Esophagus muscularis mucosa (tissue), 4 donors: ENCODE results near the gene ADCY5. TPM values are rescaled to one million over a fixed set of nuclear protein-coding genes. Genes with fewer than 3 reads are reported as not detected.
"Not testable (repeated sequence)": the region's sequence is repeated elsewhere in the genome, so short reads cannot be mapped to it uniquely, and the experiment has no call there.

Experiments used
- DNase-seq: peaks from one replicate; pipeline ENCODE4 v3.0.0-alpha.2; 2017; ENCODE audit errors: extremely low spot score
- H3K27ac ChIP-seq, 4 donors: fragments of 200-600 bp; sonication (generic); replicated peaks in 1 of 4; 1 replicate in 3 of 4; 2 replicates in 1 of 4; pipeline ENCODE4 v1.5.1; 2016 to 2019; ENCODE audit warnings: mild to moderate bottlenecking in 1 of 4
- H3K27me3 ChIP-seq, 4 donors: fragments of 200-600 bp; sonication (generic); one replicate each; pipeline versions ENCODE4 v1.5.1 to v1.6.0; 2016 to 2019
- H3K36me3 ChIP-seq, 4 donors: fragments of 200-600 bp; sonication (generic); one replicate each; pipeline ENCODE4 v1.5.1; 2016 to 2019
- H3K4me1 ChIP-seq, 4 donors: fragments of 200-600 bp; sonication (generic); one replicate each; pipeline ENCODE4 v1.5.1; 2016 to 2019
- H3K4me3 ChIP-seq, 4 donors: fragments of 200-600 bp; sonication (generic); 1 replicate in 2 of 4; 2 replicates in 2 of 4; pipeline ENCODE4 v1.5.1; 2016 to 2019; ENCODE audit warnings: mild to moderate bottlenecking in 4 of 4, moderate library complexity in 1 of 4
- H3K9me3 ChIP-seq, 4 donors: fragments of 200-600 bp; sonication (generic); 1 replicate in 3 of 4; 2 replicates in 1 of 4; pipeline ENCODE4 v1.5.1; 2016 to 2019
- EP300 ChIP-seq: sonication (generic); formaldehyde crosslinking; IDR thresholded peaks from one replicate; pipeline ENCODE4 v1.6.1; 2017; ENCODE audit warnings: antibody characterized with exemption
- POLR2A ChIP-seq: fragments of 450-650 bp; IDR thresholded peaks from one replicate; pipeline ENCODE4 v1.6.1; 2017; ENCODE audit warnings: antibody characterized with exemption, moderate library complexity, mild to moderate bottlenecking, low read depth
- POLR2AphosphoS5 ChIP-seq, 2 donors: sonication (generic); formaldehyde crosslinking; IDR thresholded peaks; one replicate each; pipeline ENCODE4 v1.6.1; 2017; ENCODE audit warnings: antibody characterized with exemption in 2 of 2
- WGBS: methylation state at CpG from one replicate; pipeline ENCODE4 v1.1.5; 2018; 5-methylcytosine and 5-hydroxymethylcytosine counted together
- intact Hi-C: fragments of 100-400 bp; cut with DNase I; formaldehyde crosslinking; loops from one replicate; pipeline ENCODE4 v1.15.1; 2023
- total RNA-seq, 4 donors: library from RNA; depleted of rRNA; stranded (reverse); fragments of >200 nt; gene quantifications; one replicate each; pipeline versions ENCODE4 v1.1.0 to v1.2.1, GENCODE V29; 2016
- TF ChIP-seq, protein P1 (sequence below), 3 experiments: fragments of 200-600 bp in 2 of 3; fragments of 450-650 bp in 1 of 3; sonication (generic) in 2 of 3; IDR thresholded peaks; one replicate each; pipeline ENCODE4 v1.5.1; 2017 to 2019; ENCODE audit warnings: antibody characterized with exemption in 3 of 3, mild to moderate bottlenecking in 2 of 3, moderate library complexity in 1 of 3

ADCY5 gene
- total RNA-seq, 4 donors from 2014 or later, result 133 to 228 (median 189) TPM

DNA sequence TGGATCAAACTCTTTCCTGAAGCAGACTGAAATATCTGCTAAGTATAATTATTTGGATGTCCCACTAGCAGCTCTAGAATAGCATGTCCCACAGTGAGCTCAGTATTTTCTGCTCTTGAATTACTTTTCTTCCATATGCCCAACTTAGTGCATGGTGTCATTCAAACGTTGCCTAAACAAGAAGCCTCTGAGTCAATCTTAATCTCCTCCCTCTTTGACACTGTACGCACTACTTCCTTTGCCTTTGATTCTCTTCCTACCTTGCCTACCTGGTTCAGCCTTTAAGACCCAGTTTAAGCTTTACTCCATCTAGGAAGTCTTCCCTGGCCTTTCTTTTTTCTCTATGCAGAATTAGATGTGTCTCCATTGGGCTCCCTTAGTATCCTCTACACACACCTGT is 192.6 kb downstream of the ADCY5 start:
- Histone ChIP-seq H3K27ac (no peak overlapping the region), H3K4me1 (peaks cover 0 to 5% (median 0%) of the 10 kb centered on the region in 4 donors), H3K9me3 (no peaks in the 10 kb centered on the region), H3K36me3 (peaks cover 4 to 29% (median 14%) of the 10 kb centered on the region in 4 donors), H3K27me3 (no peaks in the 10 kb centered on the region), H3K4me3 (no peak overlapping the region)
- TF ChIP-seq EP300 (no peak), POLR2A (no peak), POLR2AphosphoS5 (IDR thresholded peaks at IDR 0.05) (no peak)
- TF ChIP-seq, protein P1, sequence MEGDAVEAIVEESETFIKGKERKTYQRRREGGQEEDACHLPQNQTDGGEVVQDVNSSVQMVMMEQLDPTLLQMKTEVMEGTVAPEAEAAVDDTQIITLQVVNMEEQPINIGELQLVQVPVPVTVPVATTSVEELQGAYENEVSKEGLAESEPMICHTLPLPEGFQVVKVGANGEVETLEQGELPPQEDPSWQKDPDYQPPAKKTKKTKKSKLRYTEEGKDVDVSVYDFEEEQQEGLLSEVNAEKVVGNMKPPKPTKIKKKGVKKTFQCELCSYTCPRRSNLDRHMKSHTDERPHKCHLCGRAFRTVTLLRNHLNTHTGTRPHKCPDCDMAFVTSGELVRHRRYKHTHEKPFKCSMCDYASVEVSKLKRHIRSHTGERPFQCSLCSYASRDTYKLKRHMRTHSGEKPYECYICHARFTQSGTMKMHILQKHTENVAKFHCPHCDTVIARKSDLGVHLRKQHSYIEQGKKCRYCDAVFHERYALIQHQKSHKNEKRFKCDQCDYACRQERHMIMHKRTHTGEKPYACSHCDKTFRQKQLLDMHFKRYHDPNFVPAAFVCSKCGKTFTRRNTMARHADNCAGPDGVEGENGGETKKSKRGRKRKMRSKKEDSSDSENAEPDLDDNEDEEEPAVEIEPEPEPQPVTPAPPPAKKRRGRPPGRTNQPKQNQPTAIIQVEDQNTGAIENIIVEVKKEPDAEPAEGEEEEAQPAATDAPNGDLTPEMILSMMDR (IDR thresholded peaks at IDR 0.05), result no peak
- intact Hi-C loops, result loop anchor here (10.0 kb wide), 1 partner anchor 311 kb away; no protein-coding TSS in a partner anchor
- no peak for DNase-seq
- WGBS, result 67% methylated on average over 2 of the region's 2 CpGs

DNA sequence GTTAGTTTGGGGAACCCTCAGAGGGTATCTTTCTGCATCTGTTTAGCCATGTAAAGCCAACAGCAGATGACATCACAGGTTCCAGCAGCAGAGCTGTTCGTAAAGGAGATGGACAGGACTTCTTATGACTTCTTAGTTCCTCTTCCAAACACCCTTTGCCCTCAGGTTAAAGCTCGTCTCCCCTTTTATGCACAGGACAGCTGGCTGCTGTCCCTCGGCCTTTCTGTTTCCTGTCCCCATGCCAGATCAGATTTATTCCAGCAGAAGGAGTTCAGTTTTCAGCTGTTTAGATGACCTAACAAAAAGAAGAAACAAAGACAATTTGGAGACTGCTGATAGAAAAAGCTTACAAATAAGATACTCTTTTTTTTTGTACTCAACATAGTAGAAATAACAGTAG is 202.0 kb downstream of the ADCY5 start:
- Histone ChIP-seq H3K27me3 (no peaks in the 10 kb centered on the region), H3K9me3 (no peaks in the 10 kb centered on the region), H3K4me3 (no peak overlapping the region), H3K36me3 (peaks cover 0 to 28% (median 11%) of the 10 kb centered on the region in 4 donors), H3K4me1 (peaks cover 12 to 15% (median 13%) of the 10 kb centered on the region in 4 donors), H3K27ac (no peak overlapping the region)
- intact Hi-C loops, result no loop called here
- TF ChIP-seq POLR2A, result no peak
- no peak for TF ChIP-seq EP300
- no peak for TF ChIP-seq POLR2AphosphoS5 (IDR thresholded peaks at IDR 0.05)
- TF ChIP-seq, protein P1 (IDR thresholded peaks at IDR 0.05), result no peak
- WGBS, result 19% methylated on average over 3 of the region's 3 CpGs
- DNase-seq, result no peak

DNA sequence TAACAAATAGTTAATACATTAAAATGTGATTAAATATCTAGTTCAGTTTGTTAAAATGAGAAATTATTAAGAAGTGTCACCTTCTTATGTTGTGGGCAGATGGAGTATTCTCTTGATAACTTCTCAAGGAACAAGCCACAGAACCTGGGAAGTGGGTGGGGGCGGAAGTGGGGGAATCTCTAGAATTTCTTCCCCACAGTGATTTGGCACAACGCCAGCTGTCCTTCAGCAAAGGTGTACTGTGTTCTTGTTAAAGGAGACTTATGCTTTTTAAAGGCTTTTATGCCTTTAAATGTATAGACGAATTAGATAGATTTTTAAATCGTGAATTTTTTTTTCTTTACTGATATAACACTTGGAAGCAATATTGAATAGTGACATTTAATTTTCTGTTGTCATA is 204.8 kb downstream of the ADCY5 start:
- Histone ChIP-seq H3K4me3 (no peak overlapping the region), H3K9me3 (no peaks in the 10 kb centered on the region), H3K4me1 (peaks cover 12 to 15% (median 13%) of the 10 kb centered on the region in 4 donors), H3K27me3 (no peaks in the 10 kb centered on the region), H3K27ac (no peak overlapping the region), H3K36me3 (peaks cover 5 to 39% (median 15%) of the 10 kb centered on the region in 4 donors)
- DNase-seq, result no peak
- TF ChIP-seq, protein P1 (IDR thresholded peaks at IDR 0.05), result no peak
- TF ChIP-seq POLR2AphosphoS5 (IDR thresholded peaks at IDR 0.05) (no peak), EP300 (no peak), POLR2A (no peak)
- intact Hi-C loops, result no loop called here
- 71% methylated on average over 4 of the region's 4 CpGs for WGBS

DNA sequence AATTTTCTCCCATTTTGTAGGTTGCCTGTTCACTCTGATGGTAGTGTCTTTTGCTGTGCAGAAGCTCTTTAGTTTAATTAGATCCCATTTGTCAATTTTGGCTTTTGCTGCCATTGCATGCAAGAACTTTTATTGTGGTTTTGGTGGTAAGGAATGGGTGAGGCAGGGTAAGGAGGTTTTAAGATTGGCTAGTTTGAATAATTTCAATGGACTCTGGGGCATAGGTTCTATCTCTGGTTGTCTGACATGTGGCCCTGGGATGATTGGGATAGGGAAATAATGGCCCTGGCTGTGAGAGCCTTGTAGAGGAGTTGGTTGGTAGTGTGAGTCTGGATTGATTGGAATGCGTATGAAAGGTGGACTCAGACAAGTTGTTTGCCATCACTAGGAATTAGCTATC is 209.1 kb downstream of the ADCY5 start:
- H3K4me1 ChIP-seq, result no peaks in the 10 kb centered on the region
- peaks cover 6 to 15% (median 12%) of the 10 kb centered on the region in 4 donors for H3K36me3 ChIP-seq
- no peak overlapping the region for H3K27ac ChIP-seq
- TF ChIP-seq EP300, result no peak
- TF ChIP-seq, protein P1 (IDR thresholded peaks at IDR 0.05), result no peak
- no peak for TF ChIP-seq POLR2AphosphoS5 (IDR thresholded peaks at IDR 0.05)
- TF ChIP-seq POLR2A, result no peak
- H3K27me3 ChIP-seq, result no peaks in the 10 kb centered on the region
- DNase-seq, result no peak
- no peaks in the 10 kb centered on the region for H3K9me3 ChIP-seq
- no peak overlapping the region for H3K4me3 ChIP-seq
- intact Hi-C loops, result no loop called here
- 95% methylated on average over 1 of the region's 1 CpG for WGBS

DNA sequence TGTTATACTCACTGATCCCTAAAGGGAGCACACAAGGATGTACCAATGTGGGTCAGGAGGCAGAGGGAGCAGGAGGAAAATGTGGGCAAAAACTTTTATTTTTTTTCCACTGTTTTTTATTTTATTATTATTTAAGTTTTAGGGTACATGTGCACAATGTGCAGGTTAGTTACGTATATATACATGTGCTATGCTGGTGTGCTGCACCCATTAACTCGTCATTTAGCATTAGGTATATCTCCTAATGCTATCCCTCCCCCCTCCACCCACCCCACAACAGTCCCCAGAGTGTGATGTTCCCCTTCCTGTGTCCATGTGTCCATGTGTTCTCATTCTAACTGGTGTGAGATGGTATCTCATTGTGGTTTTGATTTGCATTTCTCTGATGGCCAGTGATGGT is 209.7 kb downstream of the ADCY5 start:
- H3K9me3 ChIP-seq, intact Hi-C loops, H3K27ac ChIP-seq, H3K4me3 ChIP-seq, H3K27me3 ChIP-seq, DNase-seq, H3K4me1 ChIP-seq: not testable (repeated sequence)
- peaks cover 6 to 15% (median 13%) of the 10 kb centered on the region in 4 donors for H3K36me3 ChIP-seq
- 94% methylated on average over 2 of the region's 2 CpGs for WGBS
